K562 (cell line): ENCODE results near the gene PHYHD1. TPM values are rescaled to one million over a fixed set of nuclear protein-coding genes. Genes with fewer than 3 reads are reported as not detected.

Source experiments
- ATF7 ChIP-seq: fragments of 450-650 bp; IDR thresholded peaks from 2 replicates; pipeline ENCODE4 v1.7.1; 2014; ENCODE audit warnings: mild to moderate bottlenecking, moderate library complexity
- GATAD2A ChIP-seq: fragments of 450-650 bp; IDR thresholded peaks from 2 replicates; pipeline ENCODE4 v1.6.1; 2017
- HCFC1 ChIP-seq: IDR thresholded peaks from 2 replicates; pipeline ENCODE4 v1.6.1; 2012; ENCODE audit warnings: low read depth, low read length, improper control_type of control experiment
- HDGF ChIP-seq: fragments of 450-650 bp; IDR thresholded peaks from 2 replicates; pipeline ENCODE4 v1.6.1; 2016
- HIVEP1 ChIP-seq: fragments of 250-450 bp; sonication (Bioruptor Pico); IDR thresholded peaks from 2 replicates; pipeline ENCODE4 v1.4.0; 2020; ENCODE audit warnings: mild to moderate bottlenecking
- MYBL2 ChIP-seq, 2 experiments: fragments of 450-650 bp in 1 of 2; sonication (generic) in 1 of 2; formaldehyde crosslinking in 1 of 2; IDR thresholded peaks; 2 replicates each; pipeline versions ENCODE4 v1.6.1 to v1.8.1; 2017 to 2022; ENCODE audit warnings: borderline replicate concordance in 1 of 2, inconsistent platforms in 1 of 2, low read depth in 1 of 2, mild to moderate bottlenecking in 1 of 2, missing genetic modification reagents in 1 of 2, moderate library complexity in 1 of 2
- NFATC3 ChIP-seq: fragments of 450-650 bp; IDR thresholded peaks from 2 replicates; pipeline ENCODE4 v1.6.1; 2017; ENCODE audit warnings: mild to moderate bottlenecking
- RBM25 ChIP-seq: fragments of 200-400 bp; formaldehyde crosslinking; IDR thresholded peaks from 2 replicates; pipeline ENCODE4 v1.6.1; 2018; ENCODE audit warnings: low read length, low read depth, moderate library complexity; ENCODE audit not compliant: severe bottlenecking
- SMC3 ChIP-seq: conservative IDR thresholded peaks from 2 replicates; pipeline ENCODE4 v1.6.1; 2011; ENCODE audit warnings: low read depth, low read length, improper control_type of control experiment; ENCODE audit not compliant: insufficient read depth
- ZFX ChIP-seq: sonication (generic); formaldehyde crosslinking; IDR thresholded peaks from 2 replicates; pipeline ENCODE4 v1.8.0; 2022; ENCODE audit warnings: mild to moderate bottlenecking, missing genetic modification reagents, moderate library complexity
- ZKSCAN3 ChIP-seq: fragments of 250-450 bp; sonication (Bioruptor Pico); IDR thresholded peaks from 2 replicates; pipeline ENCODE4 v1.4.0; 2020
- ZNF23 ChIP-seq: fragments of 250-450 bp; sonication (Bioruptor Pico); IDR thresholded peaks from 2 replicates; pipeline ENCODE4 v1.4.0; 2020; ENCODE audit warnings: mild to moderate bottlenecking
- ZNF408 ChIP-seq: fragments of 250-450 bp; sonication (Bioruptor Pico); IDR thresholded peaks from 2 replicates; pipeline ENCODE4 v1.4.0; 2020; ENCODE audit warnings: low read depth, mild to moderate bottlenecking, moderate library complexity
- ZNF445 ChIP-seq: fragments of 250-450 bp; sonication (Bioruptor Pico); IDR thresholded peaks from 2 replicates; pipeline ENCODE4 v1.4.0; 2020; ENCODE audit warnings: low read depth, mild to moderate bottlenecking, moderate library complexity
- ZNF75A ChIP-seq: fragments of 450-650 bp; formaldehyde crosslinking; IDR thresholded peaks from 2 replicates; pipeline ENCODE4 v1.4.0; 2020; ENCODE audit warnings: mild to moderate bottlenecking
- polyA plus RNA-seq, 8 experiments: library from polyadenylated mRNA; depleted of rRNA in 4 of 8; stranded (reverse) in 5 of 8; unstranded in 3 of 8; fragments of >200 nt; fragmentation: Nextera tagmentation in 2 of 8; fragmentation: Illumina TruSeq in 1 of 8; extraction: Ambion mirVana in 2 of 8; extraction: Trizol in 1 of 8; gene quantifications; 2 replicates each; pipeline versions ENCODE4 v1.2.1 to v1.2.3, GENCODE V29; 2011 to 2014; ENCODE audit warnings: inconsistent platforms in 1 of 8, missing spikeins in 1 of 8
- total RNA-seq, 7 experiments: library from RNA; depleted of rRNA in 6 of 7; stranded (reverse); fragments of >200 nt in 6 of 7; fragmentation: Illumina TruSeq in 2 of 7; extraction: Trizol in 2 of 7; gene quantifications; 2 replicates each; pipeline versions ENCODE4 v1.2.1 to v1.2.3, GENCODE V29; 2011 to 2021; ENCODE audit warnings: low replicate concordance in 1 of 7
- TF ChIP-seq, protein P1 (sequence below): sonication (generic); formaldehyde crosslinking; IDR thresholded peaks from 2 replicates; pipeline ENCODE4 v1.8.0; 2022; ENCODE audit warnings: mild to moderate bottlenecking, missing genetic modification reagents
- TF ChIP-seq, protein P2 (sequence below): fragments of 250-450 bp; sonication (Bioruptor Pico); IDR thresholded peaks from 2 replicates; pipeline ENCODE4 v1.8.0; 2021; ENCODE audit warnings: moderate library complexity, mild to moderate bottlenecking, inconsistent platforms
- TF ChIP-seq, protein P3 (sequence below): fragments of 150-350 bp; IDR thresholded peaks from 2 replicates; pipeline ENCODE4 v1.6.1; 2014; ENCODE audit warnings: low read depth, mild to moderate bottlenecking, low read length, borderline replicate concordance
- TF ChIP-seq, protein P4 (sequence below): fragments of 250-450 bp; sonication (Bioruptor Pico); IDR thresholded peaks from 2 replicates; pipeline ENCODE4 v1.5.0; 2020; ENCODE audit warnings: mild to moderate bottlenecking

Gene PHYHD1
- total and polyA plus RNA-seq, 9 of the 15 experiments (the other 6 are each of a cell fraction or from before 2014, with no cell fraction given), result 0.36 to 1.3 (median 0.80) TPM

DNA sequence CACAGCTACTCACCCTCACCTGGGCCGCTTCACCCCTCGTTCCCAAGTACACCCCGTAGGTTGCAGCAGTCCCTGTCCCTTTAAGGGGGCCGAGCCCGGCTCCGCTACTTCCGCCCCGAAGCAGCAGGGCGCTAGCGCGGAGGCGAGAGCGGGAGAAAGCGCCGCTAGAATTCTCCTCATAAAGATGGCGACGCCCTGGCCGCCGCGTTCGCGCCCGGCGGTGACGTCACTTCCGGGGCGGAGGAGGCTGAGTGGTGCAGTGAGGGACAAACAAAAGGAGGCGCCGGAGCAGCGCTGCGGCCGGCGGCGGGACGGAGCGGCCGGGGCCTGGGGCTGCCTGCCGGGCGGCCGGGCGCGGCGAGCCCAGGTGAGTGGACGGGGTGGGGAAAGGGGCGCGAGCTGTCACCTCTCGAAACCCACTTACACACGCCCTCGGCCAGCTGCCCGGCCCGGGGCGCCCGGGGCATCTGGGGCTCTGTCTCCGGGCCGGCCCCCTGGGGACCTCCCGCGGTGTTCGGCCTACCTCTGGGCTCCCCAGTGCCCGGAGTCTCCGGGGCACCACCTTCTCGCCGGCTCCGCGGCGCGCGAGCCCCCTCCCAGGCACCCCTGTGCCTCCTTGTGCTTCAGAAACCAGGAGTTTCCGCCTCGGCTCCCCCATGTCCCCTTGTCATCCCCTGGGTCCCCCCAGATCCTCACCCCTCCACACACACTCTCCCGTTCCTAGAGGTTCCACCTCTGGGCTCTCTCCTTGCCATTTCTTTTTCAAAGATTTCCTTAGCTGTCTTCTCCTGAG, 38.7 kb upstream of the PHYHD1 start, which contains the start of the genes KYAT1 and LRRC8A (continued):
- TF ChIP-seq ZKSCAN3 (no peak), HCFC1 (peak; percentile 91), ZNF445 (CRISPR knock-in tag) (no peak), ZNF408 (CRISPR knock-in tag) (no peak), RBM25 (no peak), ZNF23 (no peak), HDGF (no peak), ZFX (CRISPR knock-in tag) (peak; percentile 67), NFATC3 (no peak), ZNF75A (CRISPR knock-in tag) (no peak), MYBL2 (IDR thresholded peaks at IDR 0.05; ENCODE audit: low read depth) (no peak), MYBL2 (CRISPR knock-in tag; IDR thresholded peaks at IDR 0.05; ENCODE audit: borderline replicate concordance) (no peak), SMC3 (no peak), GATAD2A (no peak), ATF7 (peak; percentile 99), HIVEP1 (CRISPR knock-in tag) (no peak)
- TF ChIP-seq, protein P1, sequence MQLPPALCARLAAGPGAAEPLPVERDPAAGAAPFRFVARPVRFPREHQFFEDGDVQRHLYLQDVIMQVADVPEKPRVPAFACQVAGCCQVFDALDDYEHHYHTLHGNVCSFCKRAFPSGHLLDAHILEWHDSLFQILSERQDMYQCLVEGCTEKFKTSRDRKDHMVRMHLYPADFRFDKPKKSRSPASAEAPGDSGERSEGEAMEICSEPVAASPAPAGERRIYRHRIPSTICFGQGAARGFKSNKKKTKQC (CRISPR knock-in tag), result no peak; the same call in 1 of the 2 replicates
- TF ChIP-seq, protein P2, sequence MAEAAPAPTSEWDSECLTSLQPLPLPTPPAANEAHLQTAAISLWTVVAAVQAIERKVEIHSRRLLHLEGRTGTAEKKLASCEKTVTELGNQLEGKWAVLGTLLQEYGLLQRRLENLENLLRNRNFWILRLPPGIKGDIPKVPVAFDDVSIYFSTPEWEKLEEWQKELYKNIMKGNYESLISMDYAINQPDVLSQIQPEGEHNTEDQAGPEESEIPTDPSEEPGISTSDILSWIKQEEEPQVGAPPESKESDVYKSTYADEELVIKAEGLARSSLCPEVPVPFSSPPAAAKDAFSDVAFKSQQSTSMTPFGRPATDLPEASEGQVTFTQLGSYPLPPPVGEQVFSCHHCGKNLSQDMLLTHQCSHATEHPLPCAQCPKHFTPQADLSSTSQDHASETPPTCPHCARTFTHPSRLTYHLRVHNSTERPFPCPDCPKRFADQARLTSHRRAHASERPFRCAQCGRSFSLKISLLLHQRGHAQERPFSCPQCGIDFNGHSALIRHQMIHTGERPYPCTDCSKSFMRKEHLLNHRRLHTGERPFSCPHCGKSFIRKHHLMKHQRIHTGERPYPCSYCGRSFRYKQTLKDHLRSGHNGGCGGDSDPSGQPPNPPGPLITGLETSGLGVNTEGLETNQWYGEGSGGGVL, result no peak
- TF ChIP-seq, protein P3, sequence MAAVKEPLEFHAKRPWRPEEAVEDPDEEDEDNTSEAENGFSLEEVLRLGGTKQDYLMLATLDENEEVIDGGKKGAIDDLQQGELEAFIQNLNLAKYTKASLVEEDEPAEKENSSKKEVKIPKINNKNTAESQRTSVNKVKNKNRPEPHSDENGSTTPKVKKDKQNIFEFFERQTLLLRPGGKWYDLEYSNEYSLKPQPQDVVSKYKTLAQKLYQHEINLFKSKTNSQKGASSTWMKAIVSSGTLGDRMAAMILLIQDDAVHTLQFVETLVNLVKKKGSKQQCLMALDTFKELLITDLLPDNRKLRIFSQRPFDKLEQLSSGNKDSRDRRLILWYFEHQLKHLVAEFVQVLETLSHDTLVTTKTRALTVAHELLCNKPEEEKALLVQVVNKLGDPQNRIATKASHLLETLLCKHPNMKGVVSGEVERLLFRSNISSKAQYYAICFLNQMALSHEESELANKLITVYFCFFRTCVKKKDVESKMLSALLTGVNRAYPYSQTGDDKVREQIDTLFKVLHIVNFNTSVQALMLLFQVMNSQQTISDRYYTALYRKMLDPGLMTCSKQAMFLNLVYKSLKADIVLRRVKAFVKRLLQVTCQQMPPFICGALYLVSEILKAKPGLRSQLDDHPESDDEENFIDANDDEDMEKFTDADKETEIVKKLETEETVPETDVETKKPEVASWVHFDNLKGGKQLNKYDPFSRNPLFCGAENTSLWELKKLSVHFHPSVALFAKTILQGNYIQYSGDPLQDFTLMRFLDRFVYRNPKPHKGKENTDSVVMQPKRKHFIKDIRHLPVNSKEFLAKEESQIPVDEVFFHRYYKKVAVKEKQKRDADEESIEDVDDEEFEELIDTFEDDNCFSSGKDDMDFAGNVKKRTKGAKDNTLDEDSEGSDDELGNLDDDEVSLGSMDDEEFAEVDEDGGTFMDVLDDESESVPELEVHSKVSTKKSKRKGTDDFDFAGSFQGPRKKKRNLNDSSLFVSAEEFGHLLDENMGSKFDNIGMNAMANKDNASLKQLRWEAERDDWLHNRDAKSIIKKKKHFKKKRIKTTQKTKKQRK, result no peak
- TF ChIP-seq, protein P4, sequence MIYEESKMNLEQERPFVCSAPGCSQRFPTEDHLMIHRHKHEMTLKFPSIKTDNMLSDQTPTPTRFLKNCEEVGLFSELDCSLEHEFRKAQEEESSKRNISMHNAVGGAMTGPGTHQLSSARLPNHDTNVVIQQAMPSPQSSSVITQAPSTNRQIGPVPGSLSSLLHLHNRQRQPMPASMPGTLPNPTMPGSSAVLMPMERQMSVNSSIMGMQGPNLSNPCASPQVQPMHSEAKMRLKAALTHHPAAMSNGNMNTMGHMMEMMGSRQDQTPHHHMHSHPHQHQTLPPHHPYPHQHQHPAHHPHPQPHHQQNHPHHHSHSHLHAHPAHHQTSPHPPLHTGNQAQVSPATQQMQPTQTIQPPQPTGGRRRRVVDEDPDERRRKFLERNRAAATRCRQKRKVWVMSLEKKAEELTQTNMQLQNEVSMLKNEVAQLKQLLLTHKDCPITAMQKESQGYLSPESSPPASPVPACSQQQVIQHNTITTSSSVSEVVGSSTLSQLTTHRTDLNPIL (CRISPR knock-in tag), result no peak
